ENCODE measurements around the gene EME2. TPM values are rescaled to one million over a fixed set of nuclear protein-coding genes. Genes with fewer than 3 reads are reported as not detected.

EME2 gene
- total RNA-seq, 1 experiment from 2014 or later: 36.3 TPM

DNA sequence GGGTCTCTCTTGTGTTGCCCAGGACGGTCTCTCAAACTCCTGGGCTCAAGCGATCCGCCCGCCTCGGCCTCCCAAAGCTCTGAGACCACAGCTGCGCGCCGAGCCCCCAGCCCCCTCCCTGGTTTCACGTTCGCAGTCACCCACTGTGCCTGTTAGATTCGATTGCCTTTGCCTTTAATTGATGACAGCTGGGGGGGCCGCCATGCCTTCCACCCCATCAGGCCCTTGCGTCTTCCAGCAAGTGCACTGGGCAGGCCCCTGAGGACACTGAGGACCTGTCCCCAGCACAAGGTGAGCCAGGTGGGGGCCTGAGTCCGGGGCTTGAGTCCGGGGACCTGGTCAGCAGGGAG is 17.6 kb downstream of the EME2 start:
- BruUV-seq (replicated peaks): no TSS peak
- ChIA-PET RAD21 (ENCODE audit: low non-redundant PET in 1 of 2, low total read pairs in 2 of 2, uncharacterized antibody in 2 of 2, unreplicated experiment in 2 of 2) (no interaction called here), CTCF (no interaction called here), POLR2A (no interaction called here)
- H3K27ac ChIP-seq (ENCODE audit: low read depth, low read length): no peak overlapping the region
- no peak overlapping the region for H3K9ac ChIP-seq (ENCODE audit: low read length)
- peaks cover 24% of the 10 kb centered on the region for H3K79me2 ChIP-seq (ENCODE audit: insufficient read depth, low read length)
- TF ChIP-seq RAD21 (IDR thresholded peaks at IDR 0.05; ENCODE audit: low read depth): no peak
- no peaks in the 10 kb centered on the region for H3K9me3 ChIP-seq (ENCODE audit: control insufficient read depth in 1 of 2, insufficient read depth in 1 of 2, low read depth in 1 of 2, low read length in 2 of 2)
- H3K9me2 ChIP-seq (ENCODE audit: insufficient read depth): no peaks in the 10 kb centered on the region
- H2AFZ ChIP-seq (ENCODE audit: low read depth, low read length, poor library complexity, severe bottlenecking): no peak overlapping the region
- no peak overlapping the region for H3K4me2 ChIP-seq (ENCODE audit: low read length)
- no peak overlapping the region for H3K4me3 ChIP-seq (replicated peaks in 1 of 2; ENCODE audit: low read depth in 1 of 2, low read length in 2 of 2)
- intact Hi-C loops (cut with micrococcal nuclease): no loop called here
- H4K20me1 ChIP-seq (ENCODE audit: insufficient read depth): no peaks in the 10 kb centered on the region
- H3K36me3 ChIP-seq (ENCODE audit: control insufficient read depth in 1 of 2, insufficient read depth in 2 of 2, low read length in 2 of 2): no peaks in the 10 kb centered on the region; a peak in 2 of 4 replicates
- H3K4me1 ChIP-seq (ENCODE audit: control insufficient read depth in 1 of 2, insufficient read depth in 2 of 2, low read length in 2 of 2): no peaks in the 10 kb centered on the region
- no peak for DNase-seq (ENCODE audit: low read depth, low spot score)
- no peaks in the 10 kb centered on the region for H3K27me3 ChIP-seq (ENCODE audit: insufficient read depth, low read length)
- ATAC-seq: no peak

DNA sequence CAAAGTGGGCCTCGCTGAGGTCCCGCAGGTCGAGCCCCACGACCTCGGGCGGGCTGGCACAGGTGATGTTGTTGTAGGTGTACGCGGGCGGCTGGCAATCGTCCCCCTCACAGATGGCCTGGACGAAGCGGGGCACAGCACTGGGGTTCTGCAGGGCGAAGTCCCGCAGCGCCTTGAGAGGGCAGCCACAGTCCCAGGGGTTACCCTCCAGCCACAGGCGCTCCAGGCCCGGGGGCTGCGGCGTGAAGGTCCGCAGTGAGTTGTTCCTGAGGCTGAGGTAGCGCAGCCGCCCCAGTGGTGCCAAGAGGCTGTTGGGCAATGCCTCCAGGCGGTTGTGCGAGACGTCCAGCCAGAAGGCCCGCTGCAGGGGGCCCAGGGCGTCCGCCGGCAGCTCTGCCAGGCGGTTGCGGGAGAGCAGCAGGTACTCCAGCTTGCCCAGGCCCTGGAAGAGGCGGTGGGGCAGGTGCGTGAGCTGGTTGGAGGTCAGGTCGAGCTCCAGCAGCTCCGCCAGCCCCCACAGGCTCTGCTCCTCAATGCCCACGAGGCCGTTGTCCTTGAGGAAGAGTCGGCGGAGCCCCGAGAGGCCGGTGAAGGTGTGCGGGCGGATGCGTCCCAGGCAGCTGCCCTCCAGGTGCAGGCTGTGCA is 18.1 kb downstream of the EME2 start:
- Histone ChIP-seq H3K9me2 (ENCODE audit: insufficient read depth) (no peaks in the 10 kb centered on the region), H3K4me2 (ENCODE audit: low read length) (no peak overlapping the region), H3K36me3 (ENCODE audit: control insufficient read depth in 1 of 2, insufficient read depth in 2 of 2, low read length in 2 of 2) (no peaks in the 10 kb centered on the region; a peak in 2 of 4 replicates), H3K9me3 (ENCODE audit: control insufficient read depth in 1 of 2, insufficient read depth in 1 of 2, low read depth in 1 of 2, low read length in 2 of 2) (no peaks in the 10 kb centered on the region), H3K4me1 (ENCODE audit: control insufficient read depth in 1 of 2, insufficient read depth in 2 of 2, low read length in 2 of 2) (no peaks in the 10 kb centered on the region), H4K20me1 (ENCODE audit: insufficient read depth) (no peaks in the 10 kb centered on the region), H3K79me2 (ENCODE audit: insufficient read depth, low read length) (peaks cover 19% of the 10 kb centered on the region; the same call in 1 of the 2 replicates), H3K4me3 (replicated peaks in 1 of 2; ENCODE audit: low read depth in 1 of 2, low read length in 2 of 2) (no peak overlapping the region), H2AFZ (ENCODE audit: low read depth, low read length, poor library complexity, severe bottlenecking) (no peak overlapping the region), H3K27ac (ENCODE audit: low read depth, low read length) (no peak overlapping the region; the same call in 1 of the 2 replicates), H3K27me3 (ENCODE audit: insufficient read depth, low read length) (no peaks in the 10 kb centered on the region), H3K9ac (ENCODE audit: low read length) (no peak overlapping the region)
- BruUV-seq (replicated peaks): no TSS peak
- intact Hi-C loops (cut with micrococcal nuclease): no loop called here
- DNase-seq (ENCODE audit: low read depth, low spot score): no peak
- ChIA-PET RAD21 (ENCODE audit: low non-redundant PET in 1 of 2, low total read pairs in 2 of 2, uncharacterized antibody in 2 of 2, unreplicated experiment in 2 of 2) (no interaction called here), CTCF (no interaction called here), POLR2A (no interaction called here)
- ATAC-seq: no peak
- TF ChIP-seq EZH2phosphoT487 (IDR thresholded peaks at IDR 0.05; ENCODE audit: borderline replicate concordance): no peak
- TF ChIP-seq CEBPB (IDR thresholded peaks at IDR 0.05; ENCODE audit: low read depth): no peak
- TF ChIP-seq, protein P1, sequence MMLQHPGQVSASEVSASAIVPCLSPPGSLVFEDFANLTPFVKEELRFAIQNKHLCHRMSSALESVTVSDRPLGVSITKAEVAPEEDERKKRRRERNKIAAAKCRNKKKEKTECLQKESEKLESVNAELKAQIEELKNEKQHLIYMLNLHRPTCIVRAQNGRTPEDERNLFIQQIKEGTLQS (IDR thresholded peaks at IDR 0.05): no peak
- no peak for TF ChIP-seq EGR1 (IDR thresholded peaks at IDR 0.05; ENCODE audit: low read depth)
